Peyer's patch (tissue), 4 donors: ENCODE measurements around the gene SPNS3. TPM values are rescaled to one million over a fixed set of nuclear protein-coding genes. Genes with fewer than 3 reads are reported as not detected.

Source experiments
- DNase-seq, 3 donors: peaks; one replicate each; pipeline ENCODE4 v3.0.0-alpha.2; 2017 to 2019
- H3K27ac ChIP-seq, 4 donors: fragments of 200-600 bp; sonication (generic); one replicate each; pipeline ENCODE4 v1.5.1; 2016 to 2019
- H3K27me3 ChIP-seq, 2 donors: fragments of 200-600 bp; sonication (generic); one replicate each; pipeline ENCODE4 v1.5.1; 2019
- H3K36me3 ChIP-seq, 3 donors: fragments of 200-600 bp; sonication (generic); one replicate each; pipeline ENCODE4 v1.5.1; 2016 to 2019
- H3K4me1 ChIP-seq, 4 donors: fragments of 200-600 bp; sonication (generic); one replicate each; pipeline ENCODE4 v1.5.1; 2016 to 2019
- H3K4me3 ChIP-seq, 4 donors: fragments of 200-600 bp; sonication (generic); 1 replicate in 3 of 4; 2 replicates in 1 of 4; pipeline ENCODE4 v1.5.1; 2016 to 2019; ENCODE audit warnings: mild to moderate bottlenecking in 1 of 4
- H3K9me3 ChIP-seq, 4 donors: fragments of 200-600 bp; sonication (generic); one replicate each; pipeline ENCODE4 v1.5.1; 2016 to 2019; ENCODE audit warnings: mild to moderate bottlenecking in 1 of 4
- POLR2A ChIP-seq, 2 donors: fragments of 450-650 bp; IDR thresholded peaks; one replicate each; pipeline ENCODE4 v1.5.1; 2017; ENCODE audit warnings: antibody characterized with exemption in 2 of 2, mild to moderate bottlenecking in 2 of 2, moderate library complexity in 2 of 2
- total RNA-seq, 4 donors: library from RNA; depleted of rRNA; stranded (reverse); fragments of >200 nt; gene quantifications; one replicate each; pipeline ENCODE4 v1.1.0, GENCODE V29; 2016
- TF ChIP-seq, protein P1 (sequence below), 6 experiments: fragments of 450-650 bp in 4 of 6; fragments of 200-600 bp in 2 of 6; sonication (generic) in 1 of 6; IDR thresholded peaks; one replicate each; pipeline ENCODE4 v1.5.1; 2017 to 2019; ENCODE audit warnings: antibody characterized with exemption in 6 of 6, mild to moderate bottlenecking in 3 of 6, moderate library complexity in 1 of 6

The SPNS3 gene
- total RNA-seq, 4 donors from 2014 or later = 1.1 to 2.0 TPM; not detected in 2

DNA sequence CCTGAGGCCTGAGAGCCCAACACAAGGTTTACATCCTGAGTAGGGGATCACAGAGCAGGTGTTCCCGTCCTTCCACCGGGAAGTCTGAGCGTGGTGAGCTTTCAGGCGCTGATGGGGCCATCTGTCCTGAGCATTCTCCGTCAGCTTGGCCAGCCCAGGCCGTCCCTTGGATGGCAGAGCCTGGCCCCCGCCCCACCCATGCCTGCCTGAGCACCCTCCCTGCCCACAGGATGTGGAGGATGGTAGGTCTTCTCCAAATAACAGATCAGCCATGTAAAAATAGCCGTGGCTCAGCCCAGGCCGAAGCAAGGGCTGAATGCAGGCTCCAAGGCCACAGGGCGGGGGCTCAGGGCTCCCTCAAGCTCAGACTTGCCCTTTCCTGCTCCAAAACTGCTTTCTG, 85.2 kb downstream of the SPNS3 start:
- Histone ChIP-seq H3K9me3 (no peaks in the 10 kb centered on the region), H3K27ac (peak overlapping the region; percentile 12 to 68 (median 50)), H3K4me1 (peaks cover 3 to 6% (median 4%) of the 10 kb centered on the region in 4 donors), H3K36me3 (no peaks in the 10 kb centered on the region), H3K4me3 (no peak overlapping the region), H3K27me3 (no peaks in the 10 kb centered on the region)
- TF ChIP-seq POLR2A (IDR thresholded peaks at IDR 0.05) = no peak
- no peak for DNase-seq

DNA sequence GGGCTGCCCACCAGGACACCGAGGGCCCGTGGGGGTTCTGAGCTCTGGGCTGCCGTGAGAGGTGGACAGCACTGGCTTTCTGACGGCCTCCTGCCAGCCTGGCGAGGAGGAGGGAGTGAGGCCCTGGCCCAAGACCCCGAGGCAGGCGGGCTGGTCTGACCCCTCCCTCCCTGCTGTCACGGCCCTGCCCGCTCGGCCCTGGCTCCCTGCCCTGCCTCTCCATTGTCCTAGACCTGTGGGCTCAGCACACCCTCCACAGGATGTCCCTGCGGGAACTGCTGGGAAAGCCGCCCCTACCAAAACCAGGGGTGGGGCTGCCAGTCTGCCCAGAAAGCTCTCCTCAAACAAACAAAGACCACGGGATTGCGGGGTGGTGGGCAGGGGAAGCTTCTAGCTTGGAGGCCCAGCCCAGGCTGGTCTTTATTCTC, 85.6 kb downstream of the SPNS3 start:
- no peak for DNase-seq

DNA sequence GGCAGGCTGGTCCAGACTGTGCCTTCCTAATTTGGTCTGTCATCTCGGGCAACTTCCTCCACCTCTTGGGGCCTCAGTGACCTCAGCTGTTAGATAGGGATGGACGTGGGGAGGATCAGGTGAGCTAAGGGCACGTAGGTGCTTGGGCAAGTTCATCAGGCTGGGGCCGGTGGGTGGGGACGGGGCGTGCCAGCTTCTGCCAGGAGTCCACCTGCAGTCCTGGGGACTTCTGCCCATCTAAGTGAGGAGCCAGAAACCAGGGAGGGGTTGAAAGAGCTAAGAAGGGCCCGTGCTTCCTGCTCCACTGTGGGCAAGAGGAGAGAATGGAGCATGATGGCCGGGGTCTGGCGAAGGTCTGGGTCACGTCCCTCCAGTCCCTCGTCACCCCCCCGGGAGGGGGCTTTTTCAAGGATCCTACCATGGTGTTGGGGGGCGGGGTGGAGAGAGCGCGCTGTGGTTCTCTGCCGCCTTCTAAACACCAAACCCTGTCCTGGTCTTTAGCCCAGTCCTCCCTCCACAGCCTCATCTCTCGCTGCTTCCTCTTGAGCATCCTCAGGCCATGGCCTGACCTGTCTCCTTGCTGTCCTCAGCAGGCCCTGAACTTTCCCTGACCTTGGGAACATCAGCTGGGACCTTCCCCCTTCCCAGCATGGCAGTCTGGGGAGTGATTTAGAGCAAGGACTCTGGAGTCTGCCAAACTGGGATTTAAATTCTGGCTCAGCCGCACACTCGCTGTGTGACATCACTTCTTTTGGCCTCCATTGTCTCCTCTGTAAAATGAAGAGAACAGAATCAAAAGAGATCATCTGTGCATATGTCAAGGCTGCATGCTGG, 86.5 kb downstream of the SPNS3 start:
- H3K36me3 ChIP-seq = no peaks in the 10 kb centered on the region
- peaks cover 3 to 6% (median 4%) of the 10 kb centered on the region in 4 donors for H3K4me1 ChIP-seq
- H3K27ac ChIP-seq = peak overlapping the region; percentile 39 to 68 (median 48)
- TF ChIP-seq, protein P1, sequence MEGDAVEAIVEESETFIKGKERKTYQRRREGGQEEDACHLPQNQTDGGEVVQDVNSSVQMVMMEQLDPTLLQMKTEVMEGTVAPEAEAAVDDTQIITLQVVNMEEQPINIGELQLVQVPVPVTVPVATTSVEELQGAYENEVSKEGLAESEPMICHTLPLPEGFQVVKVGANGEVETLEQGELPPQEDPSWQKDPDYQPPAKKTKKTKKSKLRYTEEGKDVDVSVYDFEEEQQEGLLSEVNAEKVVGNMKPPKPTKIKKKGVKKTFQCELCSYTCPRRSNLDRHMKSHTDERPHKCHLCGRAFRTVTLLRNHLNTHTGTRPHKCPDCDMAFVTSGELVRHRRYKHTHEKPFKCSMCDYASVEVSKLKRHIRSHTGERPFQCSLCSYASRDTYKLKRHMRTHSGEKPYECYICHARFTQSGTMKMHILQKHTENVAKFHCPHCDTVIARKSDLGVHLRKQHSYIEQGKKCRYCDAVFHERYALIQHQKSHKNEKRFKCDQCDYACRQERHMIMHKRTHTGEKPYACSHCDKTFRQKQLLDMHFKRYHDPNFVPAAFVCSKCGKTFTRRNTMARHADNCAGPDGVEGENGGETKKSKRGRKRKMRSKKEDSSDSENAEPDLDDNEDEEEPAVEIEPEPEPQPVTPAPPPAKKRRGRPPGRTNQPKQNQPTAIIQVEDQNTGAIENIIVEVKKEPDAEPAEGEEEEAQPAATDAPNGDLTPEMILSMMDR (IDR thresholded peaks at IDR 0.05) = no peak
- TF ChIP-seq POLR2A (IDR thresholded peaks at IDR 0.05) = no peak
- H3K4me3 ChIP-seq = no peak overlapping the region
- H3K27me3 ChIP-seq = no peaks in the 10 kb centered on the region
- no peaks in the 10 kb centered on the region for H3K9me3 ChIP-seq
- DNase-seq = no peak

More for the DNA sequence above, 85.6 kb downstream of the SPNS3 start:
- Histone ChIP-seq H3K4me1 (peaks cover 3 to 6% (median 4%) of the 10 kb centered on the region in 4 donors), H3K4me3 (no peak overlapping the region), H3K36me3 (no peaks in the 10 kb centered on the region), H3K9me3 (no peaks in the 10 kb centered on the region), H3K27me3 (no peaks in the 10 kb centered on the region), H3K27ac (peak overlapping the region; percentile 39 to 68 (median 57))
- TF ChIP-seq, protein P1 (IDR thresholded peaks at IDR 0.05) = no peak
- no peak for TF ChIP-seq POLR2A (IDR thresholded peaks at IDR 0.05)

DNA sequence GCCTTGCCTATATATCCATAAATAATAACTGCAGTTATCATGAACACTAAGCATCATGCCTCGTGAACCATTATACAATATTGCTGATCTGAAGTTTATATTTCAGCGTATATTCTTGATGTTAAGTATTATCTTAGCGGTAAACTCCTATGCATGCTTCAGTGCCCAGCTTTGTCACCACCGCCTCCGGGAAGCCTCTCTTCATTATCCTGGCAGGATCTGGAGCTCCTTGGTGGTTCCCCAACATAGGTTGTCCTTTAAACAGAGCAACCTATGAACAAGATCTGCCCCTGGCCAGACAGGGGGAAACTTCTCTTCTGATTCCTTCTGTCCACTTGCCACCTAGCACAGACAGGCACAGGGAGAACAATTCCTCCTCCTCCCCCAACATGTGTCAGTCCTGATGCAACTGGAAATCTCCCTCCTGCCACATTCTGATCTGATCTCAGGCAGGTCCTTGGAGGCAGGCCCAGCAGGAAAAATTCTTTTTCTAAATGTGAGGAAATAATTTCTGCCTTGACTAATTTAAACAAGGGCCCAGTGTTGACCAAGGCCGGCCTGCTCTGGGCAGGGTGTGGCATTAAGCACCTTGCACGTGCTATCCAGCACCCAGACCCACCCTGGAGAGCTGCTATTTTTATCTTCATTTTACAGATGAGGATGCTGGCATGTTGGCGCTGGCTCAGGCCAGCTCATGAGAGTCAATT, 87.3 kb downstream of the SPNS3 start:
- Histone ChIP-seq H3K4me3 (no peak overlapping the region), H3K4me1 (peaks cover 3 to 6% (median 4%) of the 10 kb centered on the region in 4 donors), H3K36me3 (no peaks in the 10 kb centered on the region), H3K27ac (peak overlapping the region in 3 of 4 donors; percentile 28 to 68 (median 49)), H3K27me3 (no peaks in the 10 kb centered on the region), H3K9me3 (no peaks in the 10 kb centered on the region)
- TF ChIP-seq, protein P1 (IDR thresholded peaks at IDR 0.05) = no peak
- TF ChIP-seq POLR2A (IDR thresholded peaks at IDR 0.05) = no peak
- DNase-seq = peak in 1 of 3 donors; percentile 61

DNA sequence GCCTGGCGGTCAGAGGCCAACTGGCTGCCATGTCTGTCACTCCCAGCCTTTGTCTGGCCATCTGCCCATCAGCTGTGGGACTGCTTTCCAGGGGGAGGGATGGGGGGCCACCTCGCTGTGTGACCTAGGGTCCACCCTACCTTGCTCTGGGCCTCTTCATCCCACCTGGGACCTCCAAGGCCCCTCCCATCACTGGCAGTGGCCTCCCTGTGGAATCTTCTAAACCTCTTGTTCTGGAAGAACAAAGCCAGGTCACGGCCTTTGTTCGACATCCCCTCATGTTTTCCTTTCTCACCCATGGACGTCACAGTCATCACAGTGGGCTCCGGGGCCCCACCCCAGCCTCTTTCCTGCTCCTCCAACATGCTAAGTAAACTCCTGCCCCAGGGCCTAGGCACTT, 88.9 kb downstream of the SPNS3 start:
- DNase-seq = no peak
- Histone ChIP-seq H3K4me3 (no peak overlapping the region), H3K27me3 (no peaks in the 10 kb centered on the region), H3K36me3 (no peaks in the 10 kb centered on the region), H3K4me1 (peaks cover 3 to 6% (median 4%) of the 10 kb centered on the region in 4 donors), H3K9me3 (no peaks in the 10 kb centered on the region), H3K27ac (peak overlapping the region in 2 of 4 donors; percentile 49)
- TF ChIP-seq, protein P1 (IDR thresholded peaks at IDR 0.05) = no peak
- TF ChIP-seq POLR2A (IDR thresholded peaks at IDR 0.05) = no peak

DNA sequence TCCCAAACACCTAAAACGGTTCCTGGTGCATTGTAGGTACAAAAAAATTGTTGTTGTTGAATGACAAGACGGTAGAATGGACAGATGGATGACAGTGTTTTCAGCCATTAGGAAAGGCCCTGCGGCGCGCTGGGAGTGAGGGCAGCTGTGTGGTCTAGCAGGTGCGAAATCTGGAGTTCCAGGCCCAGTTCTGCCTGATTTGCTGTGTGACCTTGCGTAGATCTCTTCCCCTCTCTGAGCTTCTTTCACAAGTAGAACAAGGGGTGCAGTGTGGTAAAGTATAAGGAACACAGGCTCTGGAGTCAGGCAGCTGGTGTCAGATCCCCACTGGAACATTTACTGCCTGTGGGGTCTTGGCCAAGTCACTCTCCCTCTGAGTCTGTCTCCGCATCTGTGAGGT, 90.2 kb downstream of the SPNS3 start:
- H3K4me3 ChIP-seq = no peak overlapping the region

More for the DNA sequence above, 90.2 kb downstream of the SPNS3 start:
- Histone ChIP-seq H3K4me1 (peaks cover 2 to 4% (median 3%) of the 10 kb centered on the region in 4 donors), H3K27ac (no peak overlapping the region), H3K9me3 (no peaks in the 10 kb centered on the region), H3K27me3 (no peaks in the 10 kb centered on the region), H3K36me3 (no peaks in the 10 kb centered on the region)
- TF ChIP-seq, protein P1 (IDR thresholded peaks at IDR 0.05) = no peak
- TF ChIP-seq POLR2A (IDR thresholded peaks at IDR 0.05) = no peak
- no peak for DNase-seq
